Astrocyte of the cerebellum (primary cell): ENCODE data around the gene CYB5R4.
"Not testable (repeated sequence)": the region's sequence is repeated elsewhere in the genome, so short reads cannot be mapped to it uniquely, and the experiment has no call there.

Experiments
- DNase-seq: peaks from one replicate; pipeline ENCODE4 v3.0.0-alpha.2; 2011; ENCODE audit warnings: low read depth
- H3K4me3 ChIP-seq: 2 replicates; pipeline ENCODE4 v1.5.1; 2011; ENCODE audit warnings: mild to moderate bottlenecking, low read depth, low read length, moderate library complexity
- CTCF ChIP-seq: IDR thresholded peaks from 2 replicates; pipeline ENCODE4 v1.5.1; 2012; ENCODE audit warnings: low read length, low read depth, moderate library complexity, mild to moderate bottlenecking; ENCODE audit errors: missing control alignments
- in situ Hi-C: cut with HindIII; loops from 2 replicates; pipeline ENCODE4 v1.10.0; 2017; ENCODE audit warnings: low sequenced_read_pairs

CYB5R4 gene

GRCh38 chr6:83901624-83902023 is 42.1 kb downstream of the CYB5R4 start:
- no peak for DNase-seq
- no peak overlapping the region for H3K4me3 ChIP-seq
- TF ChIP-seq CTCF, result no peak
- in situ Hi-C loops, result no loop called here

DNA sequence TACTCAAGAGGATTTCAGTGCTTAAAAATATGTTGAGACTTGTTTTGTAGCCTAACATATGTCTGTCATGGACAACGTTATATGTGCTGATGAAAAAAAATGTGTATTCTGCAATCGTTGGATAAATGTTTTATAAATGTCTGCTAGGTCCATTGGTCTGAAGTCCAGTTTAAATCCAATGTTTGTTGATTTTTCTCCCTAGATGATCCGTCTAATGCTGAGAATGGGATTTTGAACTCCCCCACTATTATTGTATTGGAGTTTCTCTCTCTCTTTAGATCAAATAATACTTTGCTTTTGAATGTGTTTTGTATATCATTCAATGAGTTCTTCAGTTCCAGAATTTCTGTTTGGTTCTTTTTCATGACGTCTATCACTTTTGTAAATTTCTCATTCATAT is 44.9 kb downstream of the CYB5R4 start:
- DNase-seq, result no peak
- TF ChIP-seq CTCF, result no peak
- no peak overlapping the region for H3K4me3 ChIP-seq
- in situ Hi-C loops, result no loop called here

GRCh38 chr6:83905648-83906047 is 46.2 kb downstream of the CYB5R4 start:
- H3K4me3 ChIP-seq, result no peak overlapping the region
- in situ Hi-C loops, result no loop called here
- TF ChIP-seq CTCF, result no peak
- DNase-seq, result no peak

GRCh38 chr6:83907623-83908390 is 48.3 kb downstream of the CYB5R4 start:
- in situ Hi-C loops, DNase-seq, H3K4me3 ChIP-seq: not testable (repeated sequence)

- H3K4me3 ChIP-seq, result no peak overlapping the region
- no peak for TF ChIP-seq CTCF
- in situ Hi-C loops, result no loop called here
- peak; percentile 46 for DNase-seq
Measured at GRCh38 chr6:83908813-83909212, 49.3 kb downstream of the CYB5R4 start.

GRCh38 chr6:83911278-83911677 is 51.8 kb downstream of the CYB5R4 start:
- no peak for TF ChIP-seq CTCF
- in situ Hi-C loops, result no loop called here
- no peak for DNase-seq
- H3K4me3 ChIP-seq, result no peak overlapping the region

GRCh38 chr6:83914953-83915352 is 55.5 kb downstream of the CYB5R4 start:
- TF ChIP-seq CTCF, result no peak
- no peak for DNase-seq
- in situ Hi-C loops, result no loop called here
- no peak overlapping the region for H3K4me3 ChIP-seq
